ENCODE data around the gene PLA2G4B. TPM values are rescaled to one million over a fixed set of nuclear protein-coding genes. Genes with fewer than 3 reads are reported as not detected.

The PLA2G4B gene
- total RNA-seq, 4 donors from 2014 or later: 62.0 to 90.3 (median 86.5) TPM

- TF ChIP-seq POLR2A (IDR thresholded peaks at IDR 0.05) (no peak), CTCF (IDR thresholded peaks at IDR 0.05) (no peak)
- no peak for DNase-seq (ENCODE audit: low spot score in 2 of 2)
- intact Hi-C loops (cut with DNase I; ENCODE audit: low total_unique reads): no loop called here
These were observed 9.3 kb downstream of the PLA2G4B start for GRCh38 chr15:41847981-41848380.

GRCh38 chr15:41848631-41849030 is 10.0 kb downstream of the PLA2G4B start:
- intact Hi-C loops (cut with DNase I; ENCODE audit: low total_unique reads): no loop called here
- 56 to 76% methylated on average over 9 to 10 of the region's 10 CpGs for WGBS, 2 donors
- TF ChIP-seq CTCF (IDR thresholded peaks at IDR 0.05) (no peak), POLR2A (IDR thresholded peaks at IDR 0.05) (no peak)
- DNase-seq (ENCODE audit: low spot score in 2 of 2): no peak
- no peak overlapping the region for H3K4me3 ChIP-seq (ENCODE audit: low read depth, poor library complexity, severe bottlenecking)

More at GRCh38 chr15:41847981-41848380, 9.3 kb downstream of the PLA2G4B start:
- H3K4me3 ChIP-seq (ENCODE audit: low read depth, poor library complexity, severe bottlenecking): no peak overlapping the region
- 93 to 95% methylated on average over 9 of the region's 9 CpGs for WGBS, 2 donors

GRCh38 chr15:41849204-41849603 is 10.6 kb downstream of the PLA2G4B start:
- DNase-seq (ENCODE audit: low spot score in 2 of 2): no peak
- 48 to 51% methylated on average over 6 of the region's 6 CpGs for WGBS, 2 donors
- H3K4me3 ChIP-seq (ENCODE audit: low read depth, poor library complexity, severe bottlenecking): no peak overlapping the region
- no peak for TF ChIP-seq POLR2A (IDR thresholded peaks at IDR 0.05)
- TF ChIP-seq CTCF (IDR thresholded peaks at IDR 0.05): no peak
- intact Hi-C loops (cut with DNase I; ENCODE audit: low total_unique reads): no loop called here

DNA sequence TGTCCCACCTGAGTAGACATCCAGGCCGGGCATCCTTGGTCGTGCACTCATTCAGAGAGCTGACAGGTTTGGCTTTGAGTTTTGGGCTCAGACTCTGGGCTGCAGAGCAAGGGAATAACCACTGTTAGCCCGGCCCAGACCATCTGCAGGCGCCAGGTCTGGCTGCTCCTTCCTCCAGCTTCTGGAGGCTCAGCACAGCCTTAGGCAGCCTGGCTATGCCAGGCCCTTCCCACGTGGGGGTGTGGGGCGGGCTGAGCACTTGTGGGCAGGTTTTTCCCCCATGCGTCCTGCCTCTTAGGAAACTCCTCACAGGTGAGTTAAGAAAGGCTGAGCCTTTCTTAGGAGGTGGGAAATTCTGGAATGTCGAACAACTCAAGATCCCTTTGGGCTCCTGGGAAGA is 11.2 kb downstream of the PLA2G4B start:
- no peak for DNase-seq (ENCODE audit: low spot score in 2 of 2)
- intact Hi-C loops (cut with DNase I; ENCODE audit: low total_unique reads): no loop called here
- TF ChIP-seq CTCF (IDR thresholded peaks at IDR 0.05) (no peak), POLR2A (IDR thresholded peaks at IDR 0.05) (no peak)
- WGBS, 2 donors: 25 to 37% methylated on average over 7 to 8 of the region's 8 CpGs
- H3K4me3 ChIP-seq (ENCODE audit: low read depth, poor library complexity, severe bottlenecking): no peak overlapping the region

GRCh38 chr15:41850482-41851166 is 12.0 kb downstream of the PLA2G4B start:
- TF ChIP-seq POLR2A (IDR thresholded peaks at IDR 0.05): no peak
- no peak for TF ChIP-seq CTCF (IDR thresholded peaks at IDR 0.05)
- DNase-seq (ENCODE audit: low spot score in 2 of 2): no peak
- H3K4me3 ChIP-seq (ENCODE audit: low read depth, poor library complexity, severe bottlenecking): no peak overlapping the region
- 79 to 80% methylated on average over 16 of the region's 16 CpGs for WGBS, 2 donors
- intact Hi-C loops (cut with DNase I; ENCODE audit: low total_unique reads): no loop called here

GRCh38 chr15:41851167-41851523 is 12.5 kb downstream of the PLA2G4B start:
- no peak for TF ChIP-seq POLR2A (IDR thresholded peaks at IDR 0.05)
- no peak for TF ChIP-seq CTCF (IDR thresholded peaks at IDR 0.05)
- H3K4me3 ChIP-seq (ENCODE audit: low read depth, poor library complexity, severe bottlenecking): no peak overlapping the region
- WGBS, 2 donors: 42 to 51% methylated on average over 11 of the region's 11 CpGs
- intact Hi-C loops (cut with DNase I; ENCODE audit: low total_unique reads): no loop called here
- no peak for DNase-seq (ENCODE audit: low spot score in 2 of 2)
